ENCODE data around the gene TP73. TPM values are rescaled to one million over a fixed set of nuclear protein-coding genes. Genes with fewer than 3 reads are reported as not detected.

TP73 gene
- total RNA-seq, 1 experiment from 2014 or later = 11.9 TPM

DNA sequence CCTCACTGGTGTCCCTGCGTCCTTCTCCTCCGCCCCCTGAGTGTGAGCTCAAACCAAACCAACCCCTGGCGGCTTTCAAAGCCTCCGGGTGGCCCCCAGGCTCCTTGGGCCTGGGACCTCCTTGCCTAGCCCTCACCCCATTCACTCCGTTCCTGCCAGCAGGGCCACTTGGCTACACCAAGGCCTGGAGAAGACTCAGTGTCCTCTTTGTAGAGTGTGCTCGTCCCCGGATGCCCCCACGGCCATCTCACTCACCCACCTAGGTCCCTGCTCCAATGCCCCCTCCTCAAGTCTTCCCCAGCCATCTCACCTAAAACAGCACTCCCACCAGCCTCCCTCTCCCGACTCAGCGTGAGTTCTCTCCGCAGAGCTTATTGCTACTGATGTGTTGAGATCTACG is 92.8 kb downstream of the TP73 start:
- no TSS peak for BruUV-seq (replicated peaks)
- Mint-ChIP-seq H3K36me3 (ENCODE audit: insufficient read depth, unreplicated experiment) (no peaks in the 10 kb centered on the region), H3K4me3 (ENCODE audit: unreplicated experiment) (no peak overlapping the region), H3K4me1 (ENCODE audit: low read depth, unreplicated experiment) (peaks cover 6% of the 10 kb centered on the region), H3K9me3 (ENCODE audit: unreplicated experiment) (no peaks in the 10 kb centered on the region), H3K27me3 (ENCODE audit: insufficient read depth, unreplicated experiment) (no peaks in the 10 kb centered on the region), H3K27ac (ENCODE audit: unreplicated experiment) (no peak overlapping the region)
- intact Hi-C loops (cut with micrococcal nuclease; ENCODE audit: unreplicated experiment) = no loop called here
- Histone ChIP-seq H3K9me3 (no peaks in the 10 kb centered on the region), H3K36me3 (ENCODE audit: control insufficient read depth, insufficient read depth, low read length) (no peaks in the 10 kb centered on the region), H3K4me3 (ENCODE audit: low read depth, low read length) (no peak overlapping the region), H3K27me3 (replicated peaks; ENCODE audit: control insufficient read depth, insufficient read depth, low read length) (no peaks in the 10 kb centered on the region), H3K4me1 (no peaks in the 10 kb centered on the region)
- POLR2A ChIA-PET = no interaction called here
- DNase-seq = no peak
- TF ChIP-seq, protein P1, sequence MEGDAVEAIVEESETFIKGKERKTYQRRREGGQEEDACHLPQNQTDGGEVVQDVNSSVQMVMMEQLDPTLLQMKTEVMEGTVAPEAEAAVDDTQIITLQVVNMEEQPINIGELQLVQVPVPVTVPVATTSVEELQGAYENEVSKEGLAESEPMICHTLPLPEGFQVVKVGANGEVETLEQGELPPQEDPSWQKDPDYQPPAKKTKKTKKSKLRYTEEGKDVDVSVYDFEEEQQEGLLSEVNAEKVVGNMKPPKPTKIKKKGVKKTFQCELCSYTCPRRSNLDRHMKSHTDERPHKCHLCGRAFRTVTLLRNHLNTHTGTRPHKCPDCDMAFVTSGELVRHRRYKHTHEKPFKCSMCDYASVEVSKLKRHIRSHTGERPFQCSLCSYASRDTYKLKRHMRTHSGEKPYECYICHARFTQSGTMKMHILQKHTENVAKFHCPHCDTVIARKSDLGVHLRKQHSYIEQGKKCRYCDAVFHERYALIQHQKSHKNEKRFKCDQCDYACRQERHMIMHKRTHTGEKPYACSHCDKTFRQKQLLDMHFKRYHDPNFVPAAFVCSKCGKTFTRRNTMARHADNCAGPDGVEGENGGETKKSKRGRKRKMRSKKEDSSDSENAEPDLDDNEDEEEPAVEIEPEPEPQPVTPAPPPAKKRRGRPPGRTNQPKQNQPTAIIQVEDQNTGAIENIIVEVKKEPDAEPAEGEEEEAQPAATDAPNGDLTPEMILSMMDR (IDR thresholded peaks at IDR 0.05; ENCODE audit: insufficient read depth in 1 of 2, low read depth in 1 of 2, low read length in 1 of 2, severe bottlenecking in 1 of 2, unreplicated experiment in 1 of 2) = no peak
- CTCF ChIA-PET = no interaction called here

DNA sequence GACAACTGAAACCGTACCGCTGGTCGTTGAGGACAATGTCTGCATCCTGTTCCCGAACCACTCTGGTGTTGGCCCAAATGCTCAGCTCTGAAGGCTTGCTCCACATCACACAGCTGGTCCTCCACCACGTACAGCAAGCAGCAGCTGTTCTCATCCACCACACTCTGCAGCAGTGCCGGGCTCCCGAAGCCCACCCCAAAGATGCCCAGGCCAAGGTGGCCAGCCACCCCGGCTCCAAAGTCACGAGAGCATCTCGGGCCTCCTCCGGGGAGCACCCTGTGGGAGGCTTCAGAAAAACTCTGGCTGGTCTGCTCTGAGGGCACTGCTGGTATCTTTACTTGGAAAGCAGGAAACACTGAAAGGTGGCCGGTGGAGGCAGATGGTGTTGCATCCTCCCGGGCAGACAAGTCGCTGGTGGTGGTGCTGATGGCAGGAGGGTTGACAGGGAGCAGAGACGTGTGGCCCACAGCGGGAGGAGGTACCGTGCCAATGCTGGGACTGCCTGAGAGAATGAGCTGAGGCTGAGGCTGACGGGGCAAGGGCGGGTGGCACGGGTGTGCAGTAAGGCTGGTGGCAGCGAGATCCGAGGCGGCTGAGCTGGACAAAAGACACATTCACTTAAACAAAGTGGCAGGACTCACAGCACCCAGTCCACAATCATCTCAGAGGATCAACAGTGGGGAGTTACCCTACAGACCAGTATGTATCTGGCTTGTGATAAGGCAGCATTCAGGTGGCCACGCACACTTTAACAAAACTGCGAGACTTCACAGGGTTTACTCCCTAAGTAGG is 93.5 kb downstream of the TP73 start:
- H3K4me3 ChIP-seq (ENCODE audit: low read depth, low read length) = no peak overlapping the region
- H3K27me3 Mint-ChIP-seq (ENCODE audit: insufficient read depth, unreplicated experiment) = no peaks in the 10 kb centered on the region
- no peak overlapping the region for H3K27ac Mint-ChIP-seq (ENCODE audit: unreplicated experiment)
- H3K4me1 ChIP-seq = no peaks in the 10 kb centered on the region
- intact Hi-C loops (cut with micrococcal nuclease; ENCODE audit: unreplicated experiment) = no loop called here
- TF ChIP-seq, protein P1 (IDR thresholded peaks at IDR 0.05; ENCODE audit: insufficient read depth in 1 of 2, low read depth in 1 of 2, low read length in 1 of 2, severe bottlenecking in 1 of 2, unreplicated experiment in 1 of 2) = no peak
- ChIA-PET POLR2A (interaction anchor here (0.6 kb wide), 1 partner anchor 236 kb away, joined by 4 read pairs; no protein-coding TSS in a partner anchor), CTCF (no interaction called here)
- no peak overlapping the region for H3K4me3 Mint-ChIP-seq (ENCODE audit: unreplicated experiment)
- no peak for DNase-seq
- no peaks in the 10 kb centered on the region for H3K36me3 Mint-ChIP-seq (ENCODE audit: insufficient read depth, unreplicated experiment)
- BruUV-seq (replicated peaks) = no TSS peak
- H3K9me3 ChIP-seq = no peaks in the 10 kb centered on the region
- H3K36me3 ChIP-seq (ENCODE audit: control insufficient read depth, insufficient read depth, low read length) = no peaks in the 10 kb centered on the region
- H3K9me3 Mint-ChIP-seq (ENCODE audit: unreplicated experiment) = no peaks in the 10 kb centered on the region
- H3K27me3 ChIP-seq (replicated peaks; ENCODE audit: control insufficient read depth, insufficient read depth, low read length) = no peaks in the 10 kb centered on the region
- peaks cover 6% of the 10 kb centered on the region for H3K4me1 Mint-ChIP-seq (ENCODE audit: low read depth, unreplicated experiment)

DNA sequence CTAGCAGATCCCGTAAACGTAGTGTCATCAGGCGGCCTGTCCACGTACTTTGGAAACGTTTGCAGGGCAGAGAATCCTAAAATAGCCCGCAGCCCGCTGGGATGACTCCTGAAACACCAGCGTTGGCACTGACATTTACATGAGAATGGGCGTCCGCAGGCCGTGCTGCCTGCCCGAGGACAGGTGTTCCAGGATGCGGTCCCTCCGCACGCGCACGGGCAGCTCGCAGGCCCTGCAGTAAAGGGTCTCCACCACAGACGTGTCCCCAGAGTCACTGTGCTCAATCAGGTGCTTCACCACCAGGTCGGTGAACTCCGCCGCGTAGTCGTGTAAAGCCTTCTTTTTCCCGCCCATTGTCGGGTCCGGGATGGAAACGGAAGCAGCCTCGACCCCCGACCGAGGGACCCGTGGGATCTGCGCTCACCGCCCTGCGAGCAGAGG is 94.1 kb downstream of the TP73 start:
- no peak overlapping the region for H3K4me3 ChIP-seq (ENCODE audit: low read depth, low read length)
- ChIA-PET CTCF (no interaction called here), POLR2A (interaction anchor here (0.6 kb wide), 1 partner anchor 236 kb away, joined by 4 read pairs; no protein-coding TSS in a partner anchor)
- no TSS peak for BruUV-seq (replicated peaks)
- intact Hi-C loops (cut with micrococcal nuclease; ENCODE audit: unreplicated experiment) = no loop called here
- no peak for DNase-seq
- Mint-ChIP-seq H3K9me3 (ENCODE audit: unreplicated experiment) (no peaks in the 10 kb centered on the region), H3K4me1 (ENCODE audit: low read depth, unreplicated experiment) (peaks cover 6% of the 10 kb centered on the region), H3K4me3 (ENCODE audit: unreplicated experiment) (no peak overlapping the region), H3K27ac (ENCODE audit: unreplicated experiment) (no peak overlapping the region), H3K36me3 (ENCODE audit: insufficient read depth, unreplicated experiment) (no peaks in the 10 kb centered on the region), H3K27me3 (ENCODE audit: insufficient read depth, unreplicated experiment) (no peaks in the 10 kb centered on the region)
- H3K4me1 ChIP-seq = no peaks in the 10 kb centered on the region
- H3K27me3 ChIP-seq (replicated peaks; ENCODE audit: control insufficient read depth, insufficient read depth, low read length) = no peaks in the 10 kb centered on the region
- TF ChIP-seq, protein P1 (IDR thresholded peaks at IDR 0.05; ENCODE audit: insufficient read depth in 1 of 2, low read depth in 1 of 2, low read length in 1 of 2, severe bottlenecking in 1 of 2, unreplicated experiment in 1 of 2) = no peak
- H3K36me3 ChIP-seq (ENCODE audit: control insufficient read depth, insufficient read depth, low read length) = no peaks in the 10 kb centered on the region
- H3K9me3 ChIP-seq = no peaks in the 10 kb centered on the region
